Mesenchymal stem cell (in vitro differentiated cells and primary cell): ENCODE results near the gene BCL2A1.

Experiments
- DNase-seq: peaks from one replicate; pipeline ENCODE4 v3.0.0-alpha.2; 2013
- H2AFZ ChIP-seq: one replicate; pipeline ENCODE4 v1.6.1; 2013; ENCODE audit warnings: low read depth, mild to moderate bottlenecking, control low read depth, inconsistent platforms, low read length, moderate library complexity
- H2AK5ac ChIP-seq: 2 replicates; pipeline ENCODE4 v1.6.1; 2013; ENCODE audit warnings: low read length, moderate library complexity, mild to moderate bottlenecking, inconsistent platforms; ENCODE audit not compliant: severe bottlenecking
- H2BK120ac ChIP-seq: one replicate; pipeline ENCODE4 v1.6.1; 2013; ENCODE audit warnings: low read depth, mild to moderate bottlenecking, inconsistent platforms, low read length, moderate library complexity
- H2BK12ac ChIP-seq, 2 experiments: one replicate each; pipeline ENCODE4 v1.6.1; 2013; ENCODE audit warnings: inconsistent platforms in 2 of 2, low read length in 2 of 2, mild to moderate bottlenecking in 2 of 2, moderate library complexity in 2 of 2, control low read depth in 1 of 2
- H2BK15ac ChIP-seq: one replicate; pipeline ENCODE4 v1.6.1; 2013; ENCODE audit warnings: mild to moderate bottlenecking, low read depth, inconsistent platforms; ENCODE audit not compliant: poor library complexity, severe bottlenecking
- H2BK5ac ChIP-seq: 2 replicates; pipeline ENCODE4 v1.6.1; 2013; ENCODE audit warnings: low read depth, mild to moderate bottlenecking, low read length, control low read depth, inconsistent platforms; ENCODE audit not compliant: poor library complexity, severe bottlenecking
- H3K14ac ChIP-seq, 2 experiments: one replicate each; pipeline ENCODE4 v1.6.1; 2013; ENCODE audit warnings: inconsistent platforms in 2 of 2, low read length in 2 of 2, control low read depth in 1 of 2, mild to moderate bottlenecking in 1 of 2, moderate library complexity in 1 of 2
- H3K18ac ChIP-seq, 2 experiments: one replicate each; pipeline ENCODE4 v1.6.1; 2013; ENCODE audit warnings: inconsistent platforms in 2 of 2, low read length in 2 of 2, control low read depth in 1 of 2, low read depth in 1 of 2, mild to moderate bottlenecking in 1 of 2
- H3K23ac ChIP-seq, 2 experiments: one replicate each; pipeline ENCODE4 v1.6.1; 2013; ENCODE audit warnings: inconsistent platforms in 2 of 2, low read length in 2 of 2, mild to moderate bottlenecking in 2 of 2, moderate library complexity in 2 of 2, control low read depth in 1 of 2
- H3K27ac ChIP-seq: 2 replicates; pipeline ENCODE4 v1.5.1; 2013; ENCODE audit warnings: mild to moderate bottlenecking, moderate library complexity, low read length, control low read depth, inconsistent platforms; ENCODE audit not compliant: poor library complexity, severe bottlenecking
- H3K27me3 ChIP-seq, 2 experiments: 2 replicates each; pipeline versions ENCODE4 v1.6.1 to v1.7.0; 2013; ENCODE audit warnings: low read length in 2 of 2, mild to moderate bottlenecking in 2 of 2, moderate library complexity in 2 of 2, control low read depth in 1 of 2, inconsistent platforms in 1 of 2; ENCODE audit not compliant: control insufficient read depth in 1 of 2, insufficient read depth in 1 of 2
- H3K36me3 ChIP-seq, 2 experiments: 2 replicates each; pipeline versions ENCODE4 v1.6.1 to v1.7.0; 2013; ENCODE audit warnings: low read length in 2 of 2, control low read depth in 1 of 2, inconsistent platforms in 1 of 2, low read depth in 1 of 2, mild to moderate bottlenecking in 1 of 2; ENCODE audit not compliant: insufficient read depth in 2 of 2, control insufficient read depth in 1 of 2
- H3K4ac ChIP-seq, 2 experiments: one replicate each; pipeline ENCODE4 v1.6.1; 2013; ENCODE audit warnings: inconsistent platforms in 2 of 2, low read length in 2 of 2, mild to moderate bottlenecking in 2 of 2, moderate library complexity in 2 of 2, control low read depth in 1 of 2, low read depth in 1 of 2
- H3K4me1 ChIP-seq: 2 replicates; pipeline ENCODE4 v1.6.1; 2013; ENCODE audit warnings: low read depth, low read length, control low read depth; ENCODE audit not compliant: control insufficient read depth, insufficient read depth
- H3K4me2 ChIP-seq: 2 replicates; pipeline ENCODE4 v1.6.1; 2013; ENCODE audit warnings: low read length, mild to moderate bottlenecking, inconsistent platforms; ENCODE audit not compliant: poor library complexity, severe bottlenecking
- H3K4me3 ChIP-seq, 2 experiments: 2 replicates each; pipeline versions ENCODE4 v1.5.1 to v1.7.0; 2013; ENCODE audit warnings: low read length in 2 of 2, mild to moderate bottlenecking in 2 of 2, control low read depth in 1 of 2, low read depth in 1 of 2; ENCODE audit not compliant: insufficient read depth in 1 of 2
- H3K79me1 ChIP-seq: replicated peaks from 2 replicates; pipeline ENCODE4 v1.6.1; 2013; ENCODE audit warnings: mild to moderate bottlenecking, control low read depth, low read length, inconsistent platforms; ENCODE audit not compliant: poor library complexity, severe bottlenecking
- H3K9ac ChIP-seq: 2 replicates; pipeline ENCODE4 v1.7.0; 2013; ENCODE audit warnings: mild to moderate bottlenecking, low read length, moderate library complexity
- H3K9me3 ChIP-seq: 2 replicates; pipeline ENCODE4 v1.7.0; 2013; ENCODE audit warnings: mild to moderate bottlenecking, low read length; ENCODE audit not compliant: control insufficient read depth
- H4K8ac ChIP-seq: one replicate; pipeline ENCODE4 v1.6.1; 2013; ENCODE audit warnings: inconsistent platforms, mild to moderate bottlenecking, low read length, moderate library complexity
- H4K91ac ChIP-seq: one replicate; pipeline ENCODE4 v1.6.1; 2013; ENCODE audit warnings: mild to moderate bottlenecking, low read length, inconsistent platforms
- WGBS: methylation state at CpG from one replicate; pipeline ENCODE4 v1.1.7; 2013; ENCODE audit warnings: mixed read lengths; 5-methylcytosine and 5-hydroxymethylcytosine counted together

Gene BCL2A1

DNA sequence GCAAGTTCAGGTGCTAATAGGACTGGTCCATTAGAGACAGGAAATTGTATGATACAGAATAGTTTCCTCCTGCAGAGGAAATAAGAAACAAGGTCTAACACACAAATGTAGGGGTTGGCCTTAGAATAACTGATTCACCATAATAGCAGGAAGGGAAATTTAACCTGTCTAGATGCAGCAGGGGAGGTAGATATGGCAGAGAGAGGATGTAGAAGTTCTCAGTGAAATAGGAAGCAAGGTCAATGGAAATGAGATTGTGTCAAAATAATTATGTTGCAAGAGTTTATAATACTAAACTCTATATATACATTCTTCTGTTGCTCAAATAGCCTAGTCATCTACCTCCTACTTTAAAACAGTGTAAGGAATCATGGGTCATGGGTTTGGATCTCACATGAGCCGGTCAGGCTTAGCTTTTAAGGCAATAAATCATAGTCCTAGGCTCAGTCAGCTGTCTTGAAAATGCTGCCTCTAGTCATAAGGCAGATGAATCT lies 17.0 kb downstream of the BCL2A1 start:
- Histone ChIP-seq H4K91ac (no peak overlapping the region), H2AFZ (no peak overlapping the region), H3K79me1 (no peaks in the 10 kb centered on the region), H3K4me2 (no peak overlapping the region), H3K4ac (no peak overlapping the region), H2BK5ac (no peak overlapping the region), H3K4me3 (no peak overlapping the region), H3K27me3 (no peaks in the 10 kb centered on the region), H3K9ac (no peak overlapping the region), H2BK120ac (no peak overlapping the region), H2BK12ac (no peak overlapping the region), H3K18ac (no peak overlapping the region), H3K36me3 (no peaks in the 10 kb centered on the region), H3K4me1 (no peaks in the 10 kb centered on the region), H2AK5ac (no peak overlapping the region), H3K27ac (no peak overlapping the region), H3K9me3 (no peaks in the 10 kb centered on the region), H2BK15ac (no peak overlapping the region), H3K23ac (no peak overlapping the region), H3K14ac (no peak overlapping the region), H4K8ac (no peak overlapping the region)
- 71% methylated on average over 1 of the region's 1 CpG for WGBS
- no peak for DNase-seq

DNA sequence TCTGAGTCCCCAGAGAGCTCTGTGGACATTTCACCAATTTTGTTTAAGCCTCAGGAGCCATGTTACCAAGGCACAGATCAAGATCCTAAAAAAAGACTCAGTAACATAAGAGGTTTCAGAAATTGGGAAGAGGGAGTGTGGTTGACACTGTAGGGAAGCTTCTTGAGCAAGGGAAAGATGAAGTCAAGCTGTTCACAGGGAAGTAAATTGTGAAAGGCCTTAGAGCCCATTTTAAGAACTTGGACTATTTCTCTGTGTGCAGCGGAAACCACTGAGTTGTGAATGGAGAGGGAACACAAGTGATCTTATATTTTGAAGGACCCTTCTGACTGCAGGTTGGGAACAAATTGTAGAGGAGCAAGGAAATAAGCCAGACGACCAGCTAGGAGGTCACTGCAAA lies 18.7 kb downstream of the BCL2A1 start:
- H4K8ac ChIP-seq: no peak overlapping the region
- H3K9me3 ChIP-seq: no peaks in the 10 kb centered on the region
- no peak overlapping the region for H2AK5ac ChIP-seq
- peaks cover 2% of the 10 kb centered on the region for H3K4me1 ChIP-seq
- no peak overlapping the region for H2AFZ ChIP-seq
- no peak overlapping the region for H2BK15ac ChIP-seq
- H3K27me3 ChIP-seq: no peaks in the 10 kb centered on the region
- no peak overlapping the region for H3K4me3 ChIP-seq
- 97% methylated on average over 1 of the region's 2 CpGs for WGBS
- no peak overlapping the region for H3K4ac ChIP-seq
- no peak overlapping the region for H3K9ac ChIP-seq
- no peak overlapping the region for H3K23ac ChIP-seq
- H2BK12ac ChIP-seq: no peak overlapping the region
- no peak overlapping the region for H2BK120ac ChIP-seq
- H3K18ac ChIP-seq: no peak overlapping the region
- H3K27ac ChIP-seq: no peak overlapping the region
- no peak for DNase-seq
- H3K14ac ChIP-seq: no peak overlapping the region
- H3K36me3 ChIP-seq: no peaks in the 10 kb centered on the region
- H2BK5ac ChIP-seq: no peak overlapping the region
- H3K4me2 ChIP-seq: no peak overlapping the region
- no peak overlapping the region for H4K91ac ChIP-seq
- H3K79me1 ChIP-seq: no peaks in the 10 kb centered on the region

DNA sequence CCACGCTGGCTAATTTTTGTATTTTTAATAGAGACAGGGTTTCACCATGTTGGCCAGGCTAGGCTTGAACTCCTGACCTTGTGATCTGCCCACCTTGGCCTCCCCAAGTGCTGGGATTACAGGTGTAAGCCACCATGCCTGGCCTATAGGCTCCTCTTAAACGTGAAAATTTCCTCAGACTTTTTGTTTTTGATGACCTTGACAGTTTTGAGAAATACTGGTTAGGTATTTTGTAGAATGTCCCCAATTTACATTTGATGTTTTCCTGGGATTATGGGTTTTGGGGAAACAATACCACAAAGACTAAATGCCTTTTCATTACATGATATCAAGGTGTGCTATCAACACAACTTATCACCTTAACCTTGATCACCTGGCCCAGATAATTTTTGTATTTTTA lies 20.7 kb downstream of the BCL2A1 start:
- Histone ChIP-seq H3K4ac (no peak overlapping the region), H3K9me3 (no peaks in the 10 kb centered on the region), H3K36me3 (no peaks in the 10 kb centered on the region), H2AFZ (no peak overlapping the region), H2BK120ac (no peak overlapping the region), H2BK15ac (no peak overlapping the region), H3K4me3 (no peak overlapping the region), H3K79me1 (no peaks in the 10 kb centered on the region), H3K27ac (no peak overlapping the region), H2BK5ac (no peak overlapping the region), H2AK5ac (no peak overlapping the region), H2BK12ac (no peak overlapping the region), H3K23ac (no peak overlapping the region), H4K91ac (no peak overlapping the region), H3K18ac (no peak overlapping the region), H3K4me2 (no peak overlapping the region), H4K8ac (no peak overlapping the region), H3K27me3 (no peaks in the 10 kb centered on the region), H3K9ac (no peak overlapping the region), H3K14ac (no peak overlapping the region), H3K4me1 (peaks cover 2% of the 10 kb centered on the region)
- WGBS: 67% methylated on average over 2 of the region's 2 CpGs
- no peak for DNase-seq

DNA sequence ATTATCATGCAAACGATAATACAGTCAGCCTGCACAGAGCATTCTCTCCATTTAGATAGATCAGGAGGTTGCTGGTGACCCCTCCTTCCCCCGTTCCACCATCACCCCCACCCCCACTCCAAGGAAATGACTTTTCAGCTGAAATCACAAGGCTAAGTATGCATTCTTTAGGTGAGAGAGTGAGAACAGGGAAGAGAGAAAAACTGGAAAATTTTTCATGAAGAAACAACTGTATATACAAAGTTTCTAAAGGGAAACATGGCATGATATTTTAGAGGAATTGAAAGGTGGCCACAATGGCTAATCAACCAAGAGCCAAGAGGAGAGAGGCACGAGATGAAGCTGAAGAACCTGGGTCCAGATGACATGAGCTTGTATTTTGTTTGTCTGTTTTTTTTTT lies 22.2 kb downstream of the BCL2A1 start:
- no peaks in the 10 kb centered on the region for H3K9me3 ChIP-seq
- H2BK5ac ChIP-seq: no peak overlapping the region
- no peaks in the 10 kb centered on the region for H3K79me1 ChIP-seq
- H3K36me3 ChIP-seq: no peaks in the 10 kb centered on the region
- H2AK5ac ChIP-seq: no peak overlapping the region
- H2AFZ ChIP-seq: no peak overlapping the region
- peaks cover 2% of the 10 kb centered on the region for H3K4me1 ChIP-seq
- H2BK120ac ChIP-seq: no peak overlapping the region
- no peak overlapping the region for H3K4ac ChIP-seq
- H3K18ac ChIP-seq: no peak overlapping the region
- H3K9ac ChIP-seq: no peak overlapping the region
- no peak overlapping the region for H4K91ac ChIP-seq
- no peak overlapping the region for H3K14ac ChIP-seq
- no peak overlapping the region for H4K8ac ChIP-seq
- H3K23ac ChIP-seq: no peak overlapping the region
- H2BK12ac ChIP-seq: no peak overlapping the region
- H2BK15ac ChIP-seq: no peak overlapping the region
- no peak overlapping the region for H3K27ac ChIP-seq
- H3K4me2 ChIP-seq: no peak overlapping the region
- WGBS: 70% methylated on average over 2 of the region's 3 CpGs
- H3K4me3 ChIP-seq: no peak overlapping the region
- H3K27me3 ChIP-seq: no peaks in the 10 kb centered on the region
- no peak for DNase-seq
